ENCODE data around the gene AK1.

AK1 gene

GRCh38 chr9:127835991-127836516, 41.4 kb downstream of the AK1 start:
- WGBS: 19% methylated on average over 15 of the region's 17 CpGs

GRCh38 chr9:127833555-127833954, 43.9 kb downstream of the AK1 start:
- Histone ChIP-seq H3K27ac (ENCODE audit: low read length, poor library complexity, severe bottlenecking) (no peak overlapping the region), H2BK12ac (ENCODE audit: low read length in 2 of 2) (no peak overlapping the region), H3K14ac (ENCODE audit: low read length in 2 of 2) (no peak overlapping the region), H3K9ac (ENCODE audit: low read length) (peak overlapping the region; percentile 85), H3K4me1 (ENCODE audit: control insufficient read depth, insufficient read depth, low read depth, low read length) (peaks cover 37% of the 10 kb centered on the region), H3K79me1 (replicated peaks; ENCODE audit: low read length, poor library complexity, severe bottlenecking) (peaks cover 12% of the 10 kb centered on the region), H3K4me2 (ENCODE audit: low read length, poor library complexity, severe bottlenecking) (no peak overlapping the region), H3K18ac (ENCODE audit: low read depth in 1 of 2, low read length in 2 of 2) (no peak overlapping the region), H2BK15ac (ENCODE audit: low read depth, poor library complexity, severe bottlenecking) (no peak overlapping the region), H3K36me3 (ENCODE audit: control insufficient read depth in 1 of 2, insufficient read depth in 2 of 2, low read depth in 1 of 2, low read length in 2 of 2) (peaks cover 4 to 34% of the 10 kb centered on the region in 2 experiments), H3K9me3 (ENCODE audit: control insufficient read depth, low read length) (no peaks in the 10 kb centered on the region), H3K4me3 (ENCODE audit: insufficient read depth in 1 of 2, low read depth in 1 of 2, low read length in 2 of 2) (no peak overlapping the region), H2BK120ac (ENCODE audit: low read depth, low read length) (no peak overlapping the region), H3K23ac (ENCODE audit: low read length in 2 of 2) (no peak overlapping the region), H2AFZ (ENCODE audit: low read depth, low read length) (no peak overlapping the region), H4K8ac (ENCODE audit: low read length) (no peak overlapping the region), H3K4ac (ENCODE audit: low read depth in 1 of 2, low read length in 2 of 2) (no peak overlapping the region), H2AK5ac (ENCODE audit: low read length, severe bottlenecking) (no peak overlapping the region), H4K91ac (ENCODE audit: low read length) (no peak overlapping the region), H2BK5ac (ENCODE audit: low read depth, low read length, poor library complexity, severe bottlenecking) (no peak overlapping the region), H3K27me3 (ENCODE audit: control insufficient read depth in 1 of 2, insufficient read depth in 1 of 2, low read length in 2 of 2) (no peaks in the 10 kb centered on the region)
- peak; percentile 68 for DNase-seq
- WGBS: 75% methylated on average over 1 of the region's 1 CpG

More at GRCh38 chr9:127835991-127836516, 41.4 kb downstream of the AK1 start:
- Histone ChIP-seq H3K18ac (ENCODE audit: low read depth in 1 of 2, low read length in 2 of 2) (peak overlapping the region; percentile 90 to 95), H3K23ac (ENCODE audit: low read length in 2 of 2) (no peak overlapping the region), H4K8ac (ENCODE audit: low read length) (peak overlapping the region; percentile 20), H3K27me3 (ENCODE audit: control insufficient read depth in 1 of 2, insufficient read depth in 1 of 2, low read length in 2 of 2) (no peaks in the 10 kb centered on the region), H3K79me1 (replicated peaks; ENCODE audit: low read length, poor library complexity, severe bottlenecking) (peaks cover 7% of the 10 kb centered on the region), H3K4me2 (ENCODE audit: low read length, poor library complexity, severe bottlenecking) (peak overlapping the region; percentile 6), H2AFZ (ENCODE audit: low read depth, low read length) (no peak overlapping the region), H4K91ac (ENCODE audit: low read length) (peak overlapping the region; percentile 20), H2BK15ac (ENCODE audit: low read depth, poor library complexity, severe bottlenecking) (peak overlapping the region; percentile 18), H3K27ac (ENCODE audit: low read length, poor library complexity, severe bottlenecking) (peak overlapping the region; percentile 31), H3K9me3 (ENCODE audit: control insufficient read depth, low read length) (no peaks in the 10 kb centered on the region), H3K4me1 (ENCODE audit: control insufficient read depth, insufficient read depth, low read depth, low read length) (peaks cover 39% of the 10 kb centered on the region), H2BK120ac (ENCODE audit: low read depth, low read length) (peak overlapping the region; percentile 99), H3K9ac (ENCODE audit: low read length) (peak overlapping the region; percentile 88), H3K36me3 (ENCODE audit: control insufficient read depth in 1 of 2, insufficient read depth in 2 of 2, low read depth in 1 of 2, low read length in 2 of 2) (peaks cover 13 to 32% of the 10 kb centered on the region in 2 experiments), H3K14ac (ENCODE audit: low read length in 2 of 2) (peak overlapping the region; percentile 35 to 39), H3K4ac (ENCODE audit: low read depth in 1 of 2, low read length in 2 of 2) (peak overlapping the region; percentile 32 to 97), H3K4me3 (ENCODE audit: insufficient read depth in 1 of 2, low read depth in 1 of 2, low read length in 2 of 2) (peak overlapping the region in 1 of 2 experiments; percentile 23), H2BK12ac (ENCODE audit: low read length in 2 of 2) (peak overlapping the region; percentile 60 to 90), H2AK5ac (ENCODE audit: low read length, severe bottlenecking) (no peak overlapping the region), H2BK5ac (ENCODE audit: low read depth, low read length, poor library complexity, severe bottlenecking) (peak overlapping the region; percentile 49)
- peak; percentile 95 for DNase-seq

DNA sequence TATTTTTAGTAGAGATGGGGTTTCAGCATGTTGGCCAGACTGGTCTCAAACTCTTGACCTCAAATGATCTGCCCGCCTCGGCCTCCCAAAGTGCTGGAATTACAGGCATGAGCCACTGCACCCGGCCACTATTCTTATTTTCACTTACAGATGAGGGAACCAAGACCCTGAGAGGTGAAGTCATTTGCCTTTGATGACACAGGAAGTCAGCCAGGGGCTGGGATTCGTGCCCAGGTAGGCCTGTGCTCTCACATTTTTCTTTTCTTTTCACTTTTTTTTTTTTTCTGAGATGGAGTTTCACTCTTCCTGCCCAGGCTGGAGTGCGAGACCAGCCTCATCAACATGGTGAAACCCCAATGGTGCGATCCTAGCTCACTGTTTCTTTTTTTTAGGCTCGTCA, 45.2 kb downstream of the AK1 start:
- H2BK5ac ChIP-seq (ENCODE audit: low read depth, low read length, poor library complexity, severe bottlenecking): no peak overlapping the region
- peaks cover 17% of the 10 kb centered on the region for H3K79me1 ChIP-seq (replicated peaks; ENCODE audit: low read length, poor library complexity, severe bottlenecking)
- no peak overlapping the region for H3K23ac ChIP-seq (ENCODE audit: low read length in 2 of 2)
- peaks cover 4 to 40% of the 10 kb centered on the region in 2 experiments for H3K36me3 ChIP-seq (ENCODE audit: control insufficient read depth in 1 of 2, insufficient read depth in 2 of 2, low read depth in 1 of 2, low read length in 2 of 2)
- no peak overlapping the region for H2BK12ac ChIP-seq (ENCODE audit: low read length in 2 of 2)
- H4K91ac ChIP-seq (ENCODE audit: low read length): no peak overlapping the region
- H3K4ac ChIP-seq (ENCODE audit: low read depth in 1 of 2, low read length in 2 of 2): no peak overlapping the region
- H3K18ac ChIP-seq (ENCODE audit: low read depth in 1 of 2, low read length in 2 of 2): no peak overlapping the region
- H3K14ac ChIP-seq (ENCODE audit: low read length in 2 of 2): no peak overlapping the region
- peak overlapping the region; percentile 9 for H3K9ac ChIP-seq (ENCODE audit: low read length)
- DNase-seq: no peak
- H3K4me3 ChIP-seq (ENCODE audit: insufficient read depth in 1 of 2, low read depth in 1 of 2, low read length in 2 of 2): no peak overlapping the region
- H2AK5ac ChIP-seq (ENCODE audit: low read length, severe bottlenecking): no peak overlapping the region
- H3K27me3 ChIP-seq (ENCODE audit: control insufficient read depth in 1 of 2, insufficient read depth in 1 of 2, low read length in 2 of 2): no peaks in the 10 kb centered on the region
- no peak overlapping the region for H4K8ac ChIP-seq (ENCODE audit: low read length)
- H3K9me3 ChIP-seq (ENCODE audit: control insufficient read depth, low read length): no peaks in the 10 kb centered on the region
- H3K4me1 ChIP-seq (ENCODE audit: control insufficient read depth, insufficient read depth, low read depth, low read length): peaks cover 32% of the 10 kb centered on the region
- H3K27ac ChIP-seq (ENCODE audit: low read length, poor library complexity, severe bottlenecking): no peak overlapping the region
- no peak overlapping the region for H2BK120ac ChIP-seq (ENCODE audit: low read depth, low read length)
- H3K4me2 ChIP-seq (ENCODE audit: low read length, poor library complexity, severe bottlenecking): no peak overlapping the region
- WGBS: 90% methylated on average over 6 of the region's 7 CpGs
- H2BK15ac ChIP-seq (ENCODE audit: low read depth, poor library complexity, severe bottlenecking): no peak overlapping the region
- no peak overlapping the region for H2AFZ ChIP-seq (ENCODE audit: low read depth, low read length)

DNA sequence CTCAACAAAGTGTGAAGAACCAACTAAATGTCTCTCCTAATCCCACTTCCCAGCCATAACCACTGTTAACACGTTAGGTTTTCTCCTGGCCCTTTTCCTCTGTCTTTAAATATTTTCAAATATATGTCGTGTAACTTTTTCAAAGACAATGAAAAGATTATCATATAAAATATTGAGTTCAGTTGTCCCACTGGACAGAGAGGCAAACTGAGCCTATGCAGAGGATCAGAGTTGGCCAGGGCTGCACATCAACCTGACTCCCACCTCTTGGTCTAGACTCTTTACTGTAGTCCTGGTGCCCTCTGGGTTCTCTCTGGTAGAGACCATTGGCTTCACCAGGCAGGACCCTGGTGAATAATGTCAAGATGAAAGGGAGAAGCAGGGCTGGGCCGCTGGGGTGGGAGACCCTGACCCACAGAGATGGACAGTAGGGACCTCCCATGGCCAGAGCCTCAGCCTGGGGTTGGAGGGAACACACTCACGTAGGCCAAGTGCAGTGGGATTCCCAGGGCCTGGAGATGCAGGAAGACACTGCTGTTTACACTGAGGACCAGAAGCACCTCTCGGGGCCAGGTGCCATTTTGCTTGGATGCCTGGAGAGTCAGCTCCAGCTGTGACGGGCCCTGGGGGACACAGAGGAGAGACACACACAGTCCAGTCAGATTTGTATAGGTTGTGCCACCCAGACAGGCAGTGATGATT, 48.1 kb downstream of the AK1 start:
- 87% methylated on average over 5 of the region's 6 CpGs for WGBS
- Histone ChIP-seq H3K4me3 (ENCODE audit: insufficient read depth in 1 of 2, low read depth in 1 of 2, low read length in 2 of 2) (peak overlapping the region in 1 of 2 experiments; percentile 54), H3K9ac (ENCODE audit: low read length) (peak overlapping the region; percentile 83), H4K91ac (ENCODE audit: low read length) (peak overlapping the region; percentile 82), H4K8ac (ENCODE audit: low read length) (peak overlapping the region; percentile 70), H2BK120ac (ENCODE audit: low read depth, low read length) (peak overlapping the region; percentile 74), H3K14ac (ENCODE audit: low read length in 2 of 2) (no peak overlapping the region), H3K79me1 (replicated peaks; ENCODE audit: low read length, poor library complexity, severe bottlenecking) (peaks cover 15% of the 10 kb centered on the region), H3K4ac (ENCODE audit: low read depth in 1 of 2, low read length in 2 of 2) (peak overlapping the region in 1 of 2 experiments; percentile 50), H2BK5ac (ENCODE audit: low read depth, low read length, poor library complexity, severe bottlenecking) (no peak overlapping the region), H2BK12ac (ENCODE audit: low read length in 2 of 2) (peak overlapping the region; percentile 27 to 93), H3K36me3 (ENCODE audit: control insufficient read depth in 1 of 2, insufficient read depth in 2 of 2, low read depth in 1 of 2, low read length in 2 of 2) (peaks cover 26 to 58% of the 10 kb centered on the region in 2 experiments), H3K4me2 (ENCODE audit: low read length, poor library complexity, severe bottlenecking) (no peak overlapping the region), H3K23ac (ENCODE audit: low read length in 2 of 2) (peak overlapping the region in 1 of 2 experiments; percentile 3), H2BK15ac (ENCODE audit: low read depth, poor library complexity, severe bottlenecking) (no peak overlapping the region), H3K27me3 (ENCODE audit: control insufficient read depth in 1 of 2, insufficient read depth in 1 of 2, low read length in 2 of 2) (no peaks in the 10 kb centered on the region), H3K4me1 (ENCODE audit: control insufficient read depth, insufficient read depth, low read depth, low read length) (peaks cover 17% of the 10 kb centered on the region), H2AFZ (ENCODE audit: low read depth, low read length) (no peak overlapping the region), H2AK5ac (ENCODE audit: low read length, severe bottlenecking) (peak overlapping the region; percentile 75), H3K18ac (ENCODE audit: low read depth in 1 of 2, low read length in 2 of 2) (peak overlapping the region; percentile 40 to 46), H3K9me3 (ENCODE audit: control insufficient read depth, low read length) (no peaks in the 10 kb centered on the region), H3K27ac (ENCODE audit: low read length, poor library complexity, severe bottlenecking) (no peak overlapping the region)
- DNase-seq: no peak

Measured in mesenchymal stem cell (in vitro differentiated cells and primary cell).